ENCODE data around the gene PDE6C.

PDE6C gene

GRCh38 chr10:93701866-93702209, 89.5 kb downstream of the PDE6C start:
- FAIRE-seq: no peak

DNA sequence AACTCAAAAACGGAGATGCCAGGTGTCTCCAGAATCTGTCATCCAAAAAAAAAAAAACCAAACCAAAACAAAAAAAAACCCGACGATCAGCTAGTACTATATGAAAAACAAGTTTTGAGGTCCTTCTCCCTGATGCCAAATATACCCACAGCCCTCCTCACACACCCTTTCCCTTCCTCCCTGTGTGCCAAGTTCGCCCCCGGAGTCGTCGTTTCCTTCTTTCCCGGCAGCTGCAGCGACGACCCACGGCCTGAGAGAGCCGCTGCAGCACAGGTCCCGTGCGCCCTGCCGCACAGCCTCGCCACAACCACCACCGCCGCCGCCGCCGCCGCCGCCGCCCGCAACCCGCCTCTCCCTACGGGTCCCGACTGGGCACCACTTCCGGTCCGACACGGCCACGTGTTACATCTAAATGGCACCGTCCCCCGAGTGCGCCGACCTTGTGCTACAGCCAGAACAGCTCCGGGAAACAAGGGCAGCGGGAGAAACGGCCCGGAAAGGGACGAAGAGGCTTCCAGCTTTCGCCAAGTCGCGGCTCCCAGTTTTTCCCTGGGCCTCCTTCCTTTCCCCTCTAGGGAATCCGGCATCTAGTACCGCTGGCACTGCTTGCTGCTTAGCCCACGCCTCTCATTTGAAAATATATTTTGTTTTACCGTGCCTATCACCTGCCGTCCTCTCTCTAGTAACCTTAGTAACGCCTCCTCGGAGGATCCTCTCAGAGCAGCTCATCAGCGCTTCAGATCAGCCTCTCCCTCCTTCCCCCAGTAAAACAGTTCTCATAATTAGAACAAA, 90.1 kb downstream of the PDE6C start, which contains the start of gene FRA10AC1:
Gene FRA10AC1, minus strand, starts transcription at position 383 of the 792 bp plus-strand sequence. CDS start 2,486 bp downstream, outside the sequence.
- peak; percentile 82 for DNase-seq (ENCODE audit: low spot score)
- peak; percentile 29 for FAIRE-seq

More at GRCh38 chr10:93701866-93702209, 89.5 kb downstream of the PDE6C start:
- DNase-seq (ENCODE audit: low spot score): no peak

- DNase-seq (ENCODE audit: low spot score) (no peak), FAIRE-seq (no peak)
Measured at GRCh38 chr10:93703066-93703465, 90.7 kb downstream of the PDE6C start.

- no peak for FAIRE-seq
- DNase-seq (ENCODE audit: low spot score): no peak
Measured at GRCh38 chr10:93703841-93704240, 91.5 kb downstream of the PDE6C start.

DNA sequence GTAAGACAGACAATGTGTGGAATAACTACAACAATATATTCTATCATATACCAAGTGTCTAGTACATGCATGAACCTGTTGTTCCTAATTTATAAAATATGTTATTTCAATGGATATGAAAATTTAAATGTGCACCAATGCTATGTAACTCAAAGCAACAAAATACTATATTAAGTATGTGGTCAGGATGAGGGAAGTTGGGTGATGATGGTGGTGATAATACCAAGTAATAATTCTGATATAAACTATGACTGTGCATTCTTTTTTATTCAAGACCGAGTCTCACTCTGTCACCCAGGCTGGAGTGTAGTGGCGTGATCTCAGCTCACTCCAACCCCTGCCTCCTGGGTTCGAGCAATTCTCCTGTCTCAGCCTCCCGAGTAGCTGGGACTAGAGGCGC, 92.1 kb downstream of the PDE6C start:
- FAIRE-seq: no peak
- no peak for DNase-seq (ENCODE audit: low spot score)

- FAIRE-seq: no peak
- DNase-seq (ENCODE audit: low spot score): no peak
Measured at GRCh38 chr10:93707623-93708022, 95.3 kb downstream of the PDE6C start.

GRCh38 chr10:93710333-93710909, 98.1 kb downstream of the PDE6C start:
- DNase-seq (ENCODE audit: low spot score): no peak
- no peak for FAIRE-seq

DNA sequence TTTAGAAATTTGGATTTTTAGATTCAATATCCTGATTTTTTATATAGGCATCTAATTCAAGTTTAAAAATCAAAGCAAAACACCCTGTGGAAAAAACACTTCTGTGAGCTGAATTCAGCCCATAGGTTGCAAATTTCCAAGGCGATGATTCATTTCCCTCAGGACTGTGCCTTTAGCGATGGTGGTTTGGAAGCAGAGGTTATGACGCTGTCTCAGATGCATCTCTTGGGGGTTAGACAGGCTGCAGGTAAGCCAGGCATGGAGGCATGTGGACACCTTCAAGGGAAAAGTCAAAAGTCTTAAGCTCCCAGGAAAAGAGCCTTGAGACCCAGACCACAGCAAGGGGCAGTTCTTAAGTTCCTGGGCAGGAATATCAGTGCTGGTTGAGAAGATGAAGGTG, 99.6 kb downstream of the PDE6C start:
- DNase-seq (ENCODE audit: low spot score) (no peak), FAIRE-seq (no peak)

- FAIRE-seq (no peak), DNase-seq (ENCODE audit: low spot score) (no peak)
Measured at GRCh38 chr10:93712593-93712992, 100.3 kb downstream of the PDE6C start.

DNA sequence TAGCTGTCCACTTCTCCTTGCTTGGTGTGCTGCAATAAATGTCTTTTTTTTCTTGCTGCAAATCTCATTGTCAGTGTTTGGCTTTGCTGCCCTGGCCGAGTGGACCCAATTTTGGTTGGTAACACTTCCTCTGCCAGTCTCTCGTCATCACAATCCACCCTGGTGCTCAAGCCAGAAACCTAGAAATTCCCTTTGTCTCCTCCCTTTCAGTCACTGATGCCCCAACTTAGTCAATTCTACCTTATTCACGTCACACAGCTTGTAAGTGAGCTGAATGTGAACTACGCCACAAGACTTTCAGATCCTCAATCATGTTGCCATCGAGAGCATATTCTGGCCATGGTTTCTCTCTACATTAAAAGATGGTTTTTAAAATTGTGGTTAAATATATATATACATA, 103.0 kb downstream of the PDE6C start:
- no peak for DNase-seq (ENCODE audit: low spot score)
- no peak for FAIRE-seq

Data from RCC 7860 (cell line).